ENCODE measurements around the gene GREB1. TPM values are rescaled to one million over a fixed set of nuclear protein-coding genes. Genes with fewer than 3 reads are reported as not detected.

Gene GREB1
- total RNA-seq, 1 experiment from 2014 or later, result 6.2 TPM

GRCh38 chr2:11553661-11554398 is 20.0 kb downstream of the GREB1 start:
- no peaks in the 10 kb centered on the region for H3K4me1 ChIP-seq (ENCODE audit: control insufficient read depth in 1 of 2, insufficient read depth in 2 of 2, low read length in 2 of 2)
- H3K36me3 ChIP-seq (ENCODE audit: control insufficient read depth in 1 of 2, insufficient read depth in 2 of 2, low read length in 2 of 2), result no peaks in the 10 kb centered on the region
- H3K9me2 ChIP-seq (ENCODE audit: insufficient read depth), result no peaks in the 10 kb centered on the region
- no peaks in the 10 kb centered on the region for H4K20me1 ChIP-seq (ENCODE audit: insufficient read depth)
- H3K27ac ChIP-seq (ENCODE audit: low read depth, low read length), result no peak overlapping the region
- H3K9ac ChIP-seq (ENCODE audit: low read length), result no peak overlapping the region
- ChIA-PET POLR2A (no interaction called here), CTCF (no interaction called here), RAD21 (ENCODE audit: low non-redundant PET in 1 of 2, low total read pairs in 2 of 2, uncharacterized antibody in 2 of 2, unreplicated experiment in 2 of 2) (no interaction called here)
- H3K4me2 ChIP-seq (ENCODE audit: low read length), result no peak overlapping the region
- no peaks in the 10 kb centered on the region for H3K9me3 ChIP-seq (ENCODE audit: control insufficient read depth in 1 of 2, insufficient read depth in 1 of 2, low read depth in 1 of 2, low read length in 2 of 2)
- H3K79me2 ChIP-seq (ENCODE audit: insufficient read depth, low read length), result no peaks in the 10 kb centered on the region
- intact Hi-C loops (cut with micrococcal nuclease), result no loop called here
- H2AFZ ChIP-seq (ENCODE audit: low read depth, low read length, poor library complexity, severe bottlenecking), result no peak overlapping the region
- DNase-seq (ENCODE audit: low read depth, low spot score) (no peak), ATAC-seq (no peak)
- no TSS peak for BruUV-seq (replicated peaks)
- TF ChIP-seq YY1 (IDR thresholded peaks at IDR 0.05; ENCODE audit: extremely low read depth, insufficient replicate concordance, low read depth, low read length) (no peak), FOSL1 (IDR thresholded peaks at IDR 0.05; ENCODE audit: low read depth) (no peak), CEBPB (IDR thresholded peaks at IDR 0.05; ENCODE audit: low read depth) (no peak), MAX (IDR thresholded peaks at IDR 0.05) (no peak), EGR1 (IDR thresholded peaks at IDR 0.05; ENCODE audit: low read depth) (no peak), TCF7L2 (IDR thresholded peaks at IDR 0.05; ENCODE audit: borderline replicate concordance, extremely low read depth, insufficient read depth, insufficient read length) (no peak), JUND (IDR thresholded peaks at IDR 0.05) (no peak)
- peaks cover 11% of the 10 kb centered on the region; the same call in 1 of the 2 replicates for H3K27me3 ChIP-seq (ENCODE audit: insufficient read depth, low read length)
- no peak overlapping the region for H3K4me3 ChIP-seq (replicated peaks in 1 of 2; ENCODE audit: low read depth in 1 of 2, low read length in 2 of 2)

GRCh38 chr2:11554399-11554716 is 20.5 kb downstream of the GREB1 start:
- ChIA-PET RAD21 (ENCODE audit: low non-redundant PET in 1 of 2, low total read pairs in 2 of 2, uncharacterized antibody in 2 of 2, unreplicated experiment in 2 of 2) (no interaction called here), POLR2A (no interaction called here), CTCF (interaction anchor here (1.0 kb wide), 1 partner anchor 422 kb away, joined by 3 read pairs; no protein-coding TSS in a partner anchor)
- Histone ChIP-seq H4K20me1 (ENCODE audit: insufficient read depth) (no peaks in the 10 kb centered on the region), H3K4me3 (replicated peaks in 1 of 2; ENCODE audit: low read depth in 1 of 2, low read length in 2 of 2) (no peak overlapping the region), H3K4me2 (ENCODE audit: low read length) (no peak overlapping the region), H3K79me2 (ENCODE audit: insufficient read depth, low read length) (no peaks in the 10 kb centered on the region), H2AFZ (ENCODE audit: low read depth, low read length, poor library complexity, severe bottlenecking) (no peak overlapping the region), H3K36me3 (ENCODE audit: control insufficient read depth in 1 of 2, insufficient read depth in 2 of 2, low read length in 2 of 2) (no peaks in the 10 kb centered on the region), H3K4me1 (ENCODE audit: control insufficient read depth in 1 of 2, insufficient read depth in 2 of 2, low read length in 2 of 2) (no peaks in the 10 kb centered on the region), H3K9ac (ENCODE audit: low read length) (no peak overlapping the region), H3K9me3 (ENCODE audit: control insufficient read depth in 1 of 2, insufficient read depth in 1 of 2, low read depth in 1 of 2, low read length in 2 of 2) (no peaks in the 10 kb centered on the region), H3K9me2 (ENCODE audit: insufficient read depth) (no peaks in the 10 kb centered on the region), H3K27me3 (ENCODE audit: insufficient read depth, low read length) (peaks cover 11% of the 10 kb centered on the region; the same call in 1 of the 2 replicates), H3K27ac (ENCODE audit: low read depth, low read length) (no peak overlapping the region)
- DNase-seq (ENCODE audit: low read depth, low spot score) (no peak), ATAC-seq (no peak)
- intact Hi-C loops (cut with micrococcal nuclease), result no loop called here
- no TSS peak for BruUV-seq (replicated peaks)
- no peak for TF ChIP-seq ZNF274 (IDR thresholded peaks at IDR 0.05; ENCODE audit: low read depth, low read length)
- TF ChIP-seq CTCF (IDR thresholded peaks at IDR 0.05 in 2 of 3, conservative IDR thresholded peaks at IDR 0.05 in 1 of 3; ENCODE audit: borderline replicate concordance in 1 of 3, insufficient read depth in 1 of 3, low read depth in 2 of 3, low read length in 2 of 3), result no peak
- no peak for TF ChIP-seq JUND (IDR thresholded peaks at IDR 0.05)
- TF ChIP-seq MAX (IDR thresholded peaks at IDR 0.05), result no peak
- TF ChIP-seq TCF7L2 (IDR thresholded peaks at IDR 0.05; ENCODE audit: borderline replicate concordance, extremely low read depth, insufficient read depth, insufficient read length), result no peak
- no peak for TF ChIP-seq SIN3A (IDR thresholded peaks at IDR 0.05; ENCODE audit: low read depth)
- no peak for TF ChIP-seq FOSL1 (IDR thresholded peaks at IDR 0.05; ENCODE audit: low read depth)
- no peak for TF ChIP-seq ATF3 (IDR thresholded peaks at IDR 0.05)
- no peak for TF ChIP-seq ZFX (IDR thresholded peaks at IDR 0.05)
- TF ChIP-seq YY1 (IDR thresholded peaks at IDR 0.05; ENCODE audit: extremely low read depth, insufficient replicate concordance, low read depth, low read length), result no peak
- no peak for TF ChIP-seq EZH2phosphoT487 (IDR thresholded peaks at IDR 0.05; ENCODE audit: borderline replicate concordance)
